ENCODE results near the gene CPTP.

DNA sequence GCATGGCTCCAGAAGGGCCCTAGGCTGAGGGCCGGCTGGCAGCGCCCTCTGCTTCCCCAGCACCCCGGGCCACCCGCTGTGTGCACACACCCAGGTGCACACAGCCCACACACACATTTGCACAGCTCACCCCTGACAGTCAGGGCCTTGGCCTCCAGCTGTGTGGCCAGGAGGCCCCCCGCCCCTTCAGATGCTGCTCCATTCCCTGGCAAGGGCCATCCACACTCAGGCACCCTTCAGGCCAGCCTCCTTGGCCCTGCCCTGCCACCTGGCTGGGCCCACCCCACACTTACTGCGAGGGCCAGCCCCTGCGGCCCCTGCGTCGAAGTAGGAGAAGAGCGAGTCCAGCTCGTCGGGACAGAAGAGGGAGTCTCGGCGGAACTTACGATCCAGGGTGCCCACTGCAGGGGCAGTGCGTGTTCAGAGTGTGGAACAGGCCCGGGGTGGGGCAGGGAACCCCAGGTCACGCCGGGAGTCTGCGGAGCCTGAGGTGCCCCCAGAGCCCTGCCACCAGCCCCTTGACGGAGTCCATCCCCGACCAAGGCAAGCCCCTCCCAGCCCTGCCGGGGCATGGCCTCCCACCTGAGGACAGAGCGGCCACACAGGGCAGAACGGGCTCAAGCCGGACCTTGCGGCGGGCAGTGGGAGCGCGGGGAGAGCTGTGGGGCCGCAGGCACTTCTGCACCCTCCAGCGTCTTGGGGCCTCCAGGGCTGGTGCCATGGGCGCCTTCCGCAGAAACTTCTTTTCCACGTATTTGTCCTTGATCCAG is 29.3 kb upstream of the CPTP start:
- TF ChIP-seq, protein P1, sequence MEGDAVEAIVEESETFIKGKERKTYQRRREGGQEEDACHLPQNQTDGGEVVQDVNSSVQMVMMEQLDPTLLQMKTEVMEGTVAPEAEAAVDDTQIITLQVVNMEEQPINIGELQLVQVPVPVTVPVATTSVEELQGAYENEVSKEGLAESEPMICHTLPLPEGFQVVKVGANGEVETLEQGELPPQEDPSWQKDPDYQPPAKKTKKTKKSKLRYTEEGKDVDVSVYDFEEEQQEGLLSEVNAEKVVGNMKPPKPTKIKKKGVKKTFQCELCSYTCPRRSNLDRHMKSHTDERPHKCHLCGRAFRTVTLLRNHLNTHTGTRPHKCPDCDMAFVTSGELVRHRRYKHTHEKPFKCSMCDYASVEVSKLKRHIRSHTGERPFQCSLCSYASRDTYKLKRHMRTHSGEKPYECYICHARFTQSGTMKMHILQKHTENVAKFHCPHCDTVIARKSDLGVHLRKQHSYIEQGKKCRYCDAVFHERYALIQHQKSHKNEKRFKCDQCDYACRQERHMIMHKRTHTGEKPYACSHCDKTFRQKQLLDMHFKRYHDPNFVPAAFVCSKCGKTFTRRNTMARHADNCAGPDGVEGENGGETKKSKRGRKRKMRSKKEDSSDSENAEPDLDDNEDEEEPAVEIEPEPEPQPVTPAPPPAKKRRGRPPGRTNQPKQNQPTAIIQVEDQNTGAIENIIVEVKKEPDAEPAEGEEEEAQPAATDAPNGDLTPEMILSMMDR (IDR thresholded peaks at IDR 0.05): no peak
- TF ChIP-seq POLR2AphosphoS5 (IDR thresholded peaks at IDR 0.05; ENCODE audit: low read depth, low read length): no peak
